Activated T-helper 1 cell treated with anti-CD3 and anti-CD28 coated beads, Interleukin-12 subunit alpha, Interleukin-12 subunit beta, Interleukin-2, Interleukin-4 antibody, amounts not matched to agents 30 ng/mL and 10 ng/mL and 1 ng/mL, durations not matched to agents 14 hours and 24 hours and 36 hours (primary cell): Measurements from ENCODE around the gene CNPY2. TPM values are rescaled to one million over a fixed set of nuclear protein-coding genes. Genes with fewer than 3 reads are reported as not detected.

Source experiments
- total RNA-seq: library from RNA; stranded (reverse); gene quantifications from 2 replicates; pipeline ENCODE4 v1.2.3, GENCODE V29; 2022

Gene CNPY2
- total RNA-seq, 1 donor from 2014 or later = 170 TPM

Other genes starting within 250 kb of the CNPY2 start
- 0.51 and 0.65 TPM in 2 replicates for gene ERBB3, start 235.8 kb downstream of the CNPY2 start, total RNA-seq
- 404 and 419 TPM in 2 replicates for gene PA2G4, start 211.4 kb downstream of the CNPY2 start, total RNA-seq
- gene RPL41, start 199.4 kb downstream of the CNPY2 start, total RNA-seq = 3,669 and 3,676 TPM in 2 replicates
- 13.5 and 13.7 TPM in 2 replicates for gene ZC3H10, start 197.7 kb downstream of the CNPY2 start, total RNA-seq
- gene ESYT1, start 187.7 kb downstream of the CNPY2 start, total RNA-seq = 159 and 161 TPM in 2 replicates
- 58.8 and 67.6 TPM in 2 replicates for gene MYL6B, start 163.4 kb downstream of the CNPY2 start, total RNA-seq
- gene MYL6, start 157.6 kb downstream of the CNPY2 start, total RNA-seq = 786 and 802 TPM in 2 replicates
- 124 and 132 TPM in 2 replicates for gene SMARCC2, start 126.5 kb downstream of the CNPY2 start, total RNA-seq
- gene RNF41, start 94.1 kb downstream of the CNPY2 start, total RNA-seq = 46.9 and 47.2 TPM in 2 replicates
- 97.5 and 102 TPM in 2 replicates for gene NABP2, start 91.6 kb downstream of the CNPY2 start, total RNA-seq
- gene SLC39A5, start 85.9 kb downstream of the CNPY2 start, total RNA-seq = 0.54 and 1.4 TPM in 2 replicates
- 71.0 and 83.9 TPM in 2 replicates for gene ANKRD52, start 57.6 kb downstream of the CNPY2 start, total RNA-seq
- gene COQ10A, start 49.0 kb downstream of the CNPY2 start, total RNA-seq = 17.8 and 18.0 TPM in 2 replicates
- 269 and 280 TPM in 2 replicates for gene CS, start 15.7 kb downstream of the CNPY2 start, total RNA-seq
- 20.9 and 21.3 TPM in 2 replicates for gene PAN2, start 18.0 kb upstream of the CNPY2 start, total RNA-seq
- gene IL23A, start 22.9 kb upstream of the CNPY2 start, total RNA-seq = 40.0 and 43.3 TPM in 2 replicates
- 70.2 and 71.3 TPM in 2 replicates for gene STAT2, start 44.1 kb upstream of the CNPY2 start, total RNA-seq
- gene APOF, start 46.9 kb upstream of the CNPY2 start, total RNA-seq = not detected in 2 replicates
- 44.9 and 45.8 TPM in 2 replicates for gene TIMELESS, start 133.4 kb upstream of the CNPY2 start, total RNA-seq
- not detected in 2 replicates for gene MIP, start 138.7 kb upstream of the CNPY2 start, total RNA-seq
- gene SPRYD4, start 152.6 kb upstream of the CNPY2 start, total RNA-seq = 5.0 and 5.5 TPM in 2 replicates
- 1.5 and 2.6 TPM in 2 replicates for gene GLS2, start 172.2 kb upstream of the CNPY2 start, total RNA-seq
- gene RBMS2, start 205.8 kb upstream of the CNPY2 start, total RNA-seq = 4.0 and 6.5 TPM in 2 replicates